Stimulated activated naive CD8-positive, alpha-beta T cell treated with anti-CD3 and anti-CD28 coated beads, Interleukin-15, Interleukin-2, amounts not matched to agents 100 U/mL and 50 U/mL, for 24 hours (primary cell): ENCODE data around the gene PARK7.

ENCODE experiments used
- ATAC-seq: fragments of 150-1000 bp; cut with Tn5 transposase; one replicate; pipeline ENCODE4 v1.10.0; 2021
- DNase-seq: peaks from one replicate; pipeline ENCODE4 v3.0.0; 2021

PARK7 gene

DNA sequence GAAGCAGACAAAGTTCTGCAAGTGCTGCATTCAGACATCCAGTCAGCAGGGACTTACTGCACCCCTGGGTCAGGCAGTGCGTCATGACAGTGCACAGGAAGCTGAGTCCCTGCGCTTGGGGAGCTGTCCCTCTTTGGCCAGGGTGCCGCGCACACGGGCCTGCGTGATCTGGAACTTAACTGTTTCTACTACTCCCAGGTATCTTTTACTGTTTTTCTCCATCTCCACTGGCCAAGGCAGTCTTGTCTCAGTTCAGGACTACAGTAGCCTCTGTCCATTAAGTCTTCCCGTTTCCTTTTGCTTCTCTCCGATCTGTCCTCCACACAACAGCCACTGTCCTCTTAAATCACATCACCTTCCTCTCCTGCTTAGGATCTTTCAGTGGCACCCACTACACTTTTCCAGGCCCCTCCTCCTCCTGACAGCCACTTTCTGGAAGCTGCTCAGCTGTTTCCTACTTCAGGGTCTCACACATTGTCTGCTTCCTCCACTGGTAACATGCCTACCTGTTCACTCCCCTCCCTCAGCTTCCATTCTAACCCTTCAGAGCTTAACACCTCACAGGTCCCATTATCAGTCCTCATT is 48.7 kb downstream of the PARK7 start:
- ATAC-seq, result no peak

GRCh38 chr1:8011016-8011415 is 49.5 kb downstream of the PARK7 start:
- ATAC-seq, result no peak
- no peak for DNase-seq

More for the DNA sequence above, 48.7 kb downstream of the PARK7 start:
- DNase-seq, result no peak

DNA sequence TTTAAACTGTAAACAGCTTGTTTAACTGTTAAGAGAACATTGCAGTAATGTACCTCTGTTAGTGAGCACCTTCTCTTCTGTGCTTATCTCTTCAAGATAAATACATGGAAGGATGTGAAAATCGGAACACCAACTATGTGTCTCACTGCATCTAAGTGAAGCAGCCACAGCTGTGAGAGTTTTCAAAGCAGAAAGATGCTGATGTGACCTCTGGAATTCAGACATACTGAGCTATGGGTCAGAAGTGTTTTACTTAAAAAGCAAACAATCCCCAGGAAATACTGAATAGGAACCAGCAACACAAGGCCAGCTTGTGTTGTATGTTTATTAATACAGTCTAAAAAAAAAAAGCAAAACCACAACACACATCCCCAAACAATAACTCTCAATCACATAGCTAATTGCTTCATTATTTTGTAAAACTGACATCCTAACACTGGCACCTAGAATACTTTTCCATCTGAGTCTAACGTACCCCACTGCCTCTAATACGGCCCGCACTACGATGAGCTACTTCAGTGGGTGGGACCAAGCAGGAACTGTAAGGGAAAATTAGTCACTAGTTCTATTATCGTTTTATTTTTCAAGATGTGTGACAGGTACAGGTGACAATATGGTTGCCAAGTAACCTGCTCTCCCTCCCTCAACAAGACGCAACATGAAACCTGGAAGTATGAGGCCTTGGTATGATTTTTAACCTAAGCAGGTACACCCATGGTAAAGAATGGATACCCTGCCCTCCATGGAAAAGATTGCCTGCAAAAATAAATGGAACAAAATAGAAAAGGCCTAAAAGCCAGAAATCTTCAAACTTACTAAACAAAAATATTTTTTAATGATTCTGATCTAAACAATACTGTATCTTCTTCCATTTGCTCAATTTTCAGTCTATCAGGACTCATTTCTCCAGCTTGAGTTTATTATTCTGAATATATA is 50.7 kb downstream of the PARK7 start:
- DNase-seq, result no peak
- no peak for ATAC-seq

DNA sequence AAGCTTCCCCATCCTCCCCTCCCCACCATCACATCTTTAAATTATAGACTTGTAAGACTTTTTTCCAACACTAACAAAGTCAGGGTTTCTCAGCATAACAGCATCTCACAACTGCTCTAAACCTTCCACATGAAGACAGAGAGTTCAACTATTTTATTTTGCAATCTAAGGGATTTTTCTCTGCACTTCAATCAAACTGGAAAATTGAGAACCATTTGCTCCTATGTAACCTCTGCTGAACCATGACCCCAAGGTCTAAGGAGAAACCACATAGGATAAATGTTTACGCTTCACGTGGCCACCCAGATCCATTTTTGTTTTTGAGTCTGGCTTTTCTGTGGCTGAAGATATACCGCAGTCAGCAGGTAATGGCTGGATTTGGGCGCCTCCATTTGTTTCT is 51.4 kb downstream of the PARK7 start:
- no peak for DNase-seq
- ATAC-seq, result no peak

- ATAC-seq, result no peak
- no peak for DNase-seq
Observed at GRCh38 chr1:8013399-8013798, 51.9 kb downstream of the PARK7 start.

- no peak for ATAC-seq
- DNase-seq, result no peak
Observed at GRCh38 chr1:8013800-8014199, 52.3 kb downstream of the PARK7 start.

GRCh38 chr1:8014381-8014988 is 53.0 kb downstream of the PARK7 start:
- ATAC-seq (no peak), DNase-seq (no peak)

DNA sequence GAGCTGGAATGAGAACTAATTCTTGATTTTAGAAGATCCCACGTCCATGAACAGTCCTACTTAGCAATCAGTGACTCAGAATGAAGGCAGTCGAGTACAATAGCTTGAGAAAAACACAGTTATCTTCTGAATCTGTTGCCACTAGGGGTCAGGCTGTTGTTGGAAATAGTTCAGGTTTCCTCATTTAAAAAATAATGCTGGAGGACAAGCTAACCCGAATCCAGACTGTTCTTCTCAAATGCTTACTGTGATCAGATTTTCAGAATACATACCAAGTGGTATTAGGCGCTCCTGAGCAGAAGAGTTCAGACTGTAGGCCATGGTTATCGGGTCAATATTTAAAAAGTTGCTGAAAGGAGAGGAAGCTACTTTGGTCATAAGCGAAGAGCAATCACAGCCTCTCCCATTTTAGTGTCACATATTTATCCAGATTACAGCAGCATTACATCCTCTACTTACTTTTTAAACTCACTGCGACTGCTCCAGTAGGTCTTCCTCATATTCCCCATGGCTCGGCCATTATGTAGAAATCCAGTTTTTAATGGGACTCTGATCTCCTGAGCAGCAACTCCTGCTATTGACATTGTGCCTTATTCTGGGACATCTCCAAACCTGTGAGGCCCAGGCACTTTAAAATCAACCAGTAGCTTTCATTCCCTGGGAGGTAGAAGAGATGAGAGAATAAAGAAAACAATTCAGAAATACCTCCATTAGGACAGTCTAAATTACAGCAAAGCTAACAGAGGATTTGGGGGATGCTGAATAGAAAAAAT is 53.7 kb downstream of the PARK7 start:
- DNase-seq (peak; percentile 34), ATAC-seq (peak; percentile 59)

DNA sequence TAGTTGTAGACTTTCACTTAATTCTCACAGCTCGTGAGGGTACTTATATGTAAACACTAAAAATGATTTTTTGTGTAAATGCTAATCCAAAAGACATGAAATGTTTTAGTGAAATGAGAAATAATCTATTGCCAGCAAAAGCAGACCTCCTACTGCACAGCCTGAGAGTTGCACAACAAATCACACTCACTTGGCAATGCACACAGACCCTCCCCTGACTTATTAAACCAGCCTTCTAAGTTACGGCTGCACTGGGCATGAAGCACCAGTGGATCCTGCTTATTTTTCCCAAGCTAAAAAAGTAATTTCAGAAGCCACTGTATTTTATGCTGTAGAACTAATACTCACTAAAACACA is 54.3 kb downstream of the PARK7 start:
- ATAC-seq, result no peak
- no peak for DNase-seq

DNA sequence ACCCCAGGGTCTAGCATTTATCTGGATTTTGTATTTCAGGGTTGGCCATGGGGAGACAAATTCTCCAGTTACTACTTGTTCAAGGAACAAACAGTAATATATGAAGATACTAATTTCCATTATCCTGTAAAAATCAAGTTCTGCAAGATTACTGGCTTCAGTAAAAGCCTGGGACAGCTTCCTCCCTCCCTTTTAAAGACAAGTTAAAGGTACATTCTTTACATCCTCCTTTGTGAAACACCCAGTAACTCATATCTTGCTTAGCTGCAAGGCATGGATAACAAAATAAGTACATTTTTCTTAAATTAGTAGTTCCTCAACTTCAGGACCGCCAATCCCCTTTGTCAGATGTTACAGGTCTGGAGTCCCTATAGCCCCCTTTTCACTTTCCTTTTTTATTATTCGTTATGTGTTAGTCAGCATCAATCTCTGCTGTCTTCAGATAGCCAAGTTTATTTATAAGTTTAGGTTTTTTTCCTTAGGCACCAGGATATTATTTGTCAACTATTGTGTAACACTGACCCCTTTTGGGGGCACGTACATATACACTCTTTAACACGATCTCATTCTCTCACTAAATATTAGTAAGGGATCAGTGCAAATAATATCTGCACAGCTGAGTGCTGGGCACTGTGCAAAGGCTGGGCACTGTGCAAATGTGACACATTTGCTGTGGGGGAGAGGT is 54.8 kb downstream of the PARK7 start:
- DNase-seq (no peak), ATAC-seq (no peak)

- DNase-seq (no peak), ATAC-seq (no peak)
Observed at GRCh38 chr1:8016895-8017241, 55.4 kb downstream of the PARK7 start.

- DNase-seq, result no peak
- ATAC-seq, result no peak
Observed at GRCh38 chr1:8017495-8018197, 56.1 kb downstream of the PARK7 start.

DNA sequence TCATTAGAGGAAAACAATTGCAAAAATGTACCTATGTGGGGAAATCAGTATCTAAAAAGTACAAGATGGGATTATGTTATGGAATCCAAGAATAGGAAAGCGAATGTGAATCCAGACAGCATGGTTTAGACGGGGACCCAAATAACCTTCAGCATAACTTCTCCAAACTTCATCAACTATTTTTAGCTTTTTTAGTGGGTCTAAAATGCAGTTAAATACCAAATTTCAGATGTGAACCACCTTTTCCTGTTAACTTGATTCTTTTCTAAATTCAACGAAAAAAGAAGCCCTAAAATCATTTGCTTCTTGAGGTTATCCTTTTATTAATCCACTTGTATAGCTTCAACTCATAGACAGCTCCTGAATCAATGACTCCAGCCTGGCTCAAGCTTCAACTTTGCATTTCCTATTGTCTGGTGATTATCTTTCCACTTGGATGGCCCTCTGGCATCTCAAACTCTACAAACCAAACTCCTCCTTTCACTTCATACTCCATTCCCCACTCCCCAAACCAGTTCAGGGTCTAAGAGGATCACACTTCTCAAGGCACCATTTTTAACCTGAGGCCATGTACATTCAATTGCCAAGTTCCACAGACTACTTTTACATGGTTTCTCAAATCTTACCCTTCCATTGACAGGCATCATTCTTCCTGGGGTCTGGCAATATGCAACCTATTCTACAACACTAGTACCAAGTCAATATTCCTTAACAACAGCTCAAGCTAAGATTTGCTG is 57.1 kb downstream of the PARK7 start:
- ATAC-seq, result no peak
- no peak for DNase-seq

- no peak for DNase-seq
- no peak for ATAC-seq
Observed at GRCh38 chr1:8019229-8019620, 57.7 kb downstream of the PARK7 start.

DNA sequence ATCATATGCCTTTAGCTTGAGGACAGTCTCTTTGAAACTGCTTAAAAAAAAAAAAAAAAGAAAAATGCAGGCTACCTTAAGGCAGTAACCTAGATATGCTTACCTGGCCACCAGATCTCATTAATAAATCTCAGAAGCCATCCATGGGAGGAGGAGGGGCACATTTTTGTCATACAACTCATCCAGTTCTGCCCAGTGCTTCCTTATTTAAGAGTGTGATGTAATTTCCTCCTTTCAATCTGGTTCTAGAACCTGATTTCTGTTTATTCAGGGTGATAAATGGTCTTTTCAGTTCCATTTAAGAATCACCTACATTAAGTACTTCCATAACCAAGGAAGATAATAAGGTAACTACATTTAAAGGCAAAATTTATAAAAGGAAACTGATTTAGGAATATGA is 58.5 kb downstream of the PARK7 start:
- ATAC-seq, result no peak
- no peak for DNase-seq

GRCh38 chr1:8021676-8022266 is 60.3 kb downstream of the PARK7 start:
- no peak for DNase-seq
- no peak for ATAC-seq

GRCh38 chr1:8022395-8023286 is 61.1 kb downstream of the PARK7 start:
- DNase-seq, result no peak

GRCh38 chr1:8023287-8023994 is 61.9 kb downstream of the PARK7 start:
- ATAC-seq, result no peak
- no peak for DNase-seq

More at GRCh38 chr1:8022395-8023286, 61.1 kb downstream of the PARK7 start:
- ATAC-seq, result no peak

- no peak for ATAC-seq
Observed at GRCh38 chr1:8023995-8024313, 62.4 kb downstream of the PARK7 start.

More at GRCh38 chr1:8023995-8024313, 62.4 kb downstream of the PARK7 start:
- DNase-seq, result no peak
